BJ (cell line): ENCODE results near the gene VMAC. TPM values are rescaled to one million over a fixed set of nuclear protein-coding genes. Genes with fewer than 3 reads are reported as not detected.

ENCODE experiments used
- CTCF ChIA-PET: fragments of 350-600 bp; formaldehyde crosslinking; extraction: SDS; loops from one replicate; lab custom pipeline; 2021; ENCODE audit warnings: antibody characterized with exemption, inconsistent platforms; lab: Yijun Ruan, JAX
- POLR2A ChIA-PET: fragments of 300-600 bp; sonication (Branson Sonifier 250); formaldehyde crosslinking; extraction: SDS; loops from one replicate; lab custom pipeline; 2021; ENCODE audit warnings: antibody characterized with exemption; lab: Charles Lee
- DNase-seq: peaks from one replicate; pipeline ENCODE4 v3.0.0-alpha.2; 2011; ENCODE audit warnings: low read depth
- H3K27me3 ChIP-seq: 2 replicates; pipeline ENCODE4 v1.6.0; 2011; ENCODE audit warnings: low read length; ENCODE audit not compliant: control insufficient read depth, insufficient read depth
- H3K36me3 ChIP-seq: 2 replicates; pipeline ENCODE4 v1.5.1; 2011; ENCODE audit warnings: low read length; ENCODE audit not compliant: control insufficient read depth, insufficient read depth
- H3K4me3 ChIP-seq: 2 replicates; pipeline ENCODE4 v1.5.1; 2011; ENCODE audit warnings: low read depth, mild to moderate bottlenecking, control low read depth, low read length
- CTCF ChIP-seq: IDR thresholded peaks from 2 replicates; pipeline ENCODE4 v1.5.1; 2011; ENCODE audit warnings: low read depth, mild to moderate bottlenecking, control low read depth, inconsistent platforms, low read length, moderate library complexity; ENCODE audit not compliant: insufficient read depth
- polyA plus RNA-seq: library from polyadenylated mRNA; depleted of rRNA; stranded (reverse); fragments of >200 nt; gene quantifications from 2 replicates; pipeline ENCODE4 v1.2.3, GENCODE V29; 2011

The VMAC gene
- polyA plus RNA-seq, 1 experiment = 4.2 TPM

GRCh38 chr19:5918463-5919079 lies 13.9 kb downstream of the VMAC start:
- ChIA-PET POLR2A (interaction anchor here (0.8 kb wide), 1 partner anchor 8 kb away, joined by 3 read pairs; no protein-coding TSS in a partner anchor), CTCF (no interaction called here)
- H3K27me3 ChIP-seq = no peaks in the 10 kb centered on the region
- no peak for DNase-seq
- TF ChIP-seq CTCF = no peak
- H3K4me3 ChIP-seq = no peak overlapping the region
- H3K36me3 ChIP-seq = peaks cover 37% of the 10 kb centered on the region

GRCh38 chr19:5921516-5922160 lies 17.0 kb downstream of the VMAC start:
- POLR2A ChIA-PET = no interaction called here
- Histone ChIP-seq H3K36me3 (peaks cover 42% of the 10 kb centered on the region), H3K27me3 (no peaks in the 10 kb centered on the region), H3K4me3 (no peak overlapping the region)
- CTCF ChIA-PET = interaction anchor here (0.9 kb wide), 1 partner anchor 118 kb away, joined by 4 read pairs; no protein-coding TSS in a partner anchor
- DNase-seq = no peak
- TF ChIP-seq CTCF = no peak

- no peak overlapping the region for H3K4me3 ChIP-seq
- no peak for DNase-seq
- ChIA-PET POLR2A (no interaction called here), CTCF (interaction anchor here (0.7 kb wide), 1 partner anchor 353 kb away, joined by 4 read pairs; no protein-coding TSS in a partner anchor)
- peaks cover 42% of the 10 kb centered on the region for H3K36me3 ChIP-seq
- no peak for TF ChIP-seq CTCF
- no peaks in the 10 kb centered on the region for H3K27me3 ChIP-seq
These were observed 17.5 kb downstream of the VMAC start for GRCh38 chr19:5922161-5922545.

GRCh38 chr19:5923356-5923755 lies 18.7 kb downstream of the VMAC start:
- H3K4me3 ChIP-seq = no peak overlapping the region
- no peak for DNase-seq
- H3K27me3 ChIP-seq = no peaks in the 10 kb centered on the region
- TF ChIP-seq CTCF = no peak
- peaks cover 41% of the 10 kb centered on the region for H3K36me3 ChIP-seq
- ChIA-PET CTCF (no interaction called here), POLR2A (no interaction called here)

- DNase-seq = no peak
- POLR2A ChIA-PET = no interaction called here
- Histone ChIP-seq H3K36me3 (peaks cover 40% of the 10 kb centered on the region), H3K4me3 (no peak overlapping the region), H3K27me3 (no peaks in the 10 kb centered on the region)
- TF ChIP-seq CTCF = no peak
- CTCF ChIA-PET = interaction anchor here (1.3 to 2.6 kb wide), 4 partner anchors 9 to 122 kb away, joined by 3 to 11 read pairs (median 6); partner anchors contain the start of gene NRTN
These were observed 21.3 kb downstream of the VMAC start for GRCh38 chr19:5925830-5926427.
